HUES48 (cell line): ENCODE results near the gene NCLN.

ENCODE experiments used
- H3K27ac ChIP-seq: one replicate; pipeline ENCODE4 v1.7.0; 2013; ENCODE audit warnings: low read depth, low read length, inconsistent platforms
- H3K27me3 ChIP-seq: 2 replicates; pipeline ENCODE4 v1.6.1; 2013; ENCODE audit warnings: mild to moderate bottlenecking, low read length; ENCODE audit not compliant: control insufficient read depth, insufficient read depth
- H3K36me3 ChIP-seq: 2 replicates; pipeline ENCODE4 v1.6.1; 2013; ENCODE audit warnings: low read length; ENCODE audit not compliant: control insufficient read depth, insufficient read depth
- H3K4me1 ChIP-seq: 2 replicates; pipeline ENCODE4 v1.6.1; 2013; ENCODE audit warnings: mild to moderate bottlenecking, low read length; ENCODE audit not compliant: control insufficient read depth, insufficient read depth
- H3K4me3 ChIP-seq: 2 replicates; pipeline ENCODE4 v1.5.1; 2013; ENCODE audit warnings: mild to moderate bottlenecking, low read depth, low read length
- H3K9ac ChIP-seq: 2 replicates; pipeline ENCODE4 v1.6.1; 2013; ENCODE audit warnings: mild to moderate bottlenecking, low read depth, low read length, moderate library complexity
- H3K9me3 ChIP-seq: 2 replicates; pipeline ENCODE4 v1.6.1; 2013; ENCODE audit warnings: low read length; ENCODE audit not compliant: control insufficient read depth, insufficient read depth

The NCLN gene

DNA sequence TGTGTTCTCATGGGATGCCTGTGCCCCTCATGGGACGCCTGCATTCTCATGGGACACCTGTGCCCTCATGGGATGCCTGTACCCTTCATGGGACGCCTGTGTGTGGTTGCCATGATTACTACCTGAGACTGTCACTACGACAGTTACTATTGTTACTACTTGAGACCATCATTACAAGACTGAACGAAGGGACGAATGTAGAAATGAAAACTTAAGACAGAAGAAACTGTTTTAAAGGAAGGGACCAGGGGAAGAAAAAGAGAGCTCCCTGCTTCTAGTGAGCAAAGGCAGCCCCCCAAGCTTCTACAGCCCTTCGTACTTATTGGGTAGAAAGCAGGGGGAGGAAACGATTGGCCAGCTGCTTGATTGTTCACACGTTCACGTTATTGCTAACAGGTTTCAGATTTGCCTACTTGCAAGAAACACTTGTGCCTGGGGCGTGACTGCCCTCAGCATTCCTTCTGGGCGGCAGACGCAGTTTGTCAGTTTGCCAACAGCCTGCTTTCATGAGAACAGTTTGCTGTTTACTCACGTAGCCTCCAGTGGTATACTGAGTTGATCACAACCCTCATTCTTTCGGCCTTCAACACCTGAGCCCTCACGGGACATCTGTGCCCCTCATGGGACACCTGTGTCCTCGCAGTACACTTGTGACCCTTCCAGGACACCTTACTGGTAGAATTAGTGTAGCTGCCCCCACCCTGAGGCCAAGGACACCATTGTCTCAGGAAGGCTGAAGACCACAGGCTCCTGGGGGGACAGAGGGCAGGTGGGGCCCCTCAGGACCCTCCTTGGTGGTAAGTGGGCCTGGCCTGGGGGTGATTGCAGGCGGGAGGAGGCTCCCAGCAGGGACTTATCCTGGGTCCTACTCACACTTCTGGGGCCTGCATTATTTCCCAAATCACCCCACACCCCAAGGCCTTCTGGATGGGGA, 9.7 kb upstream of the NCLN start:
- Histone ChIP-seq H3K4me1 (no peaks in the 10 kb centered on the region), H3K9ac (no peak overlapping the region), H3K4me3 (no peak overlapping the region), H3K9me3 (no peaks in the 10 kb centered on the region), H3K36me3 (no peaks in the 10 kb centered on the region), H3K27ac (no peak overlapping the region), H3K27me3 (no peaks in the 10 kb centered on the region)

DNA sequence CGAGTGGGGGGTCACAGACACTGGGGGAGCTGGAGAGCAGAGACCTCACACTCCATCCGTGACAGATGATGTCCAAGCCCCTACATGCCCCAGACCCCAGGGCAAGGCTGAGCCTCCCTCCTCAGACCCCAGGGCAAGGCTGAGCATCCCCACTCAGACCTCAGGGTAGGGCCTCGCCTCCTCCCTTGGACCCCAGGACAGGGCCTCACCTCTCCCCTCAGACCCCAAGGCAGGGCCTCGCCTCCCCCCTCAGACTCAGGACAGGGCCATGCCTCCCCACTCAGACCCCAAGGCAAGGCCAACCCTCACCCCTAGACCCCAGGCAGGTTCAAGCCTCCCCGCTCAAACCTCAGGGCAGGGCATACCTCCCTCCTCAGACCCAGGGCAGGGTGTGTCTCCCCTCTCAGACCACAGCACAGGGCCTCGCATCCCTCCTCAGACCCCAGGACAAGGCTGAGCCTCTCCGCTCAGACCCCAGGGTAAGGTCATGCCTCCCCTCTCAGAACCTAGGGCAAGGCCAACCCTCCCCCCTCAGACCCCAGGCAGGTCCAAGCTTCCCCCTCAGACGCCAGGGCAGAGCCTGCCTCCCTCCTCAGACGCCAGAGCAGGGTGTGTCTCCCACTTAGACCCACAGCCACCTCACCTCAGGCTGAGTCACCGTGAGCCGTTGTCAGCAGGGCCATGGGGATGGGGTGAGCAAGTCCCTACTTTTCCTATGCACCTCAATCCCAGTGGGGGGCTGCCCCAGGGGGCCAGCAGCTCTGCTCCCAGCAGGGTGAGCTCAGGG, 8.8 kb upstream of the NCLN start:
- Histone ChIP-seq H3K27ac (no peak overlapping the region), H3K27me3 (no peaks in the 10 kb centered on the region), H3K4me3 (no peak overlapping the region), H3K9ac (no peak overlapping the region), H3K36me3 (no peaks in the 10 kb centered on the region), H3K4me1 (no peaks in the 10 kb centered on the region), H3K9me3 (no peaks in the 10 kb centered on the region)

DNA sequence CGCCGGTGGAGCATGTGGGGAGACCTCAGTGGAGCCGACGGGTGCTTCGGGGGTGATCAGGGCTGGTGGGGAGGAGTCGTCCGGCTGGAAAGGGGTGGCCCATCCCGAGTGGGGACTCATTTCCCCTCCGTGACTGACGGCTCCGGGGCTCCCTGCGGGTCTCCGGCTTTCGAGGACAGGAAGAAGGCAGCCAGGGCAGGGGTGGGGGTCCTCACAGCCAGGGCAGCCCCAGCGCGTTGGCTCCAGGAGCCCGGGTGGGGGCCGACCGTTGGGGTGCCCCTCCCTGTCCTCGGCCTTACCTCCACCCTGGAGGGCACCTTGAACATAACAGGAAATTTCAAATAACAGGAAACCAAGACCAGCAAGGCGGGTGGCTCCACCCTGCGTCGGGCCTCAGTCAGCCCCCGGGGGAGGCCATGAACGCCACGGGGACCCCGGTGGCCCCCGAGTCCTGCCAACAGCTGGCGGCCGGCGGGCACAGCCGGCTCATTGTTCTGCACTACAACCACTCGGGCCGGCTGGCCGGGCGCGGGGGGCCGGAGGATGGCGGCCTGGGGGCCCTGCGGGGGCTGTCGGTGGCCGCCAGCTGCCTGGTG, 7.3 kb upstream of the NCLN start, which contains the start of gene S1PR4:
Gene S1PR4, plus strand, starts transcription at position 393 of the 596 bp plus-strand sequence. Its CDS starts 24 bp downstream, at position 417.
- Histone ChIP-seq H3K4me1 (no peaks in the 10 kb centered on the region), H3K27ac (no peak within 1 kb of the TSS), H3K4me3 (no peak within 1 kb of the TSS), H3K9ac (no peak within 1 kb of the TSS), H3K27me3 (no peaks in the 10 kb centered on the region), H3K9me3 (no peaks in the 10 kb centered on the region), H3K36me3 (no peaks in the 10 kb centered on the region)

DNA sequence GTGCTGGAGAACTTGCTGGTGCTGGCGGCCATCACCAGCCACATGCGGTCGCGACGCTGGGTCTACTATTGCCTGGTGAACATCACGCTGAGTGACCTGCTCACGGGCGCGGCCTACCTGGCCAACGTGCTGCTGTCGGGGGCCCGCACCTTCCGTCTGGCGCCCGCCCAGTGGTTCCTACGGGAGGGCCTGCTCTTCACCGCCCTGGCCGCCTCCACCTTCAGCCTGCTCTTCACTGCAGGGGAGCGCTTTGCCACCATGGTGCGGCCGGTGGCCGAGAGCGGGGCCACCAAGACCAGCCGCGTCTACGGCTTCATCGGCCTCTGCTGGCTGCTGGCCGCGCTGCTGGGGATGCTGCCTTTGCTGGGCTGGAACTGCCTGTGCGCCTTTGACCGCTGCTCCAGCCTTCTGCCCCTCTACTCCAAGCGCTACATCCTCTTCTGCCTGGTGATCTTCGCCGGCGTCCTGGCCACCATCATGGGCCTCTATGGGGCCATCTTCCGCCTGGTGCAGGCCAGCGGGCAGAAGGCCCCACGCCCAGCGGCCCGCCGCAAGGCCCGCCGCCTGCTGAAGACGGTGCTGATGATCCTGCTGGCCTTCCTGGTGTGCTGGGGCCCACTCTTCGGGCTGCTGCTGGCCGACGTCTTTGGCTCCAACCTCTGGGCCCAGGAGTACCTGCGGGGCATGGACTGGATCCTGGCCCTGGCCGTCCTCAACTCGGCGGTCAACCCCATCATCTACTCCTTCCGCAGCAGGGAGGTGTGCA, 6.6 kb upstream of the NCLN start:
- Histone ChIP-seq H3K36me3 (no peaks in the 10 kb centered on the region), H3K27ac (no peak overlapping the region), H3K4me1 (no peaks in the 10 kb centered on the region), H3K4me3 (no peak overlapping the region), H3K27me3 (no peaks in the 10 kb centered on the region), H3K9ac (no peak overlapping the region), H3K9me3 (no peaks in the 10 kb centered on the region)

DNA sequence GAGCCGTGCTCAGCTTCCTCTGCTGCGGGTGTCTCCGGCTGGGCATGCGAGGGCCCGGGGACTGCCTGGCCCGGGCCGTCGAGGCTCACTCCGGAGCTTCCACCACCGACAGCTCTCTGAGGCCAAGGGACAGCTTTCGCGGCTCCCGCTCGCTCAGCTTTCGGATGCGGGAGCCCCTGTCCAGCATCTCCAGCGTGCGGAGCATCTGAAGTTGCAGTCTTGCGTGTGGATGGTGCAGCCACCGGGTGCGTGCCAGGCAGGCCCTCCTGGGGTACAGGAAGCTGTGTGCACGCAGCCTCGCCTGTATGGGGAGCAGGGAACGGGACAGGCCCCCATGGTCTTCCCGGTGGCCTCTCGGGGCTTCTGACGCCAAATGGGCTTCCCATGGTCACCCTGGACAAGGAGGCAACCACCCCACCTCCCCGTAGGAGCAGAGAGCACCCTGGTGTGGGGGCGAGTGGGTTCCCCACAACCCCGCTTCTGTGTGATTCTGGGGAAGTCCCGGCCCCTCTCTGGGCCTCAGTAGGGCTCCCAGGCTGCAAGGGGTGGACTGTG, 5.9 kb upstream of the NCLN start:
- Histone ChIP-seq H3K9ac (no peak overlapping the region), H3K4me3 (no peak overlapping the region), H3K36me3 (no peaks in the 10 kb centered on the region), H3K4me1 (no peaks in the 10 kb centered on the region), H3K27me3 (no peaks in the 10 kb centered on the region), H3K9me3 (no peaks in the 10 kb centered on the region), H3K27ac (no peak overlapping the region)

DNA sequence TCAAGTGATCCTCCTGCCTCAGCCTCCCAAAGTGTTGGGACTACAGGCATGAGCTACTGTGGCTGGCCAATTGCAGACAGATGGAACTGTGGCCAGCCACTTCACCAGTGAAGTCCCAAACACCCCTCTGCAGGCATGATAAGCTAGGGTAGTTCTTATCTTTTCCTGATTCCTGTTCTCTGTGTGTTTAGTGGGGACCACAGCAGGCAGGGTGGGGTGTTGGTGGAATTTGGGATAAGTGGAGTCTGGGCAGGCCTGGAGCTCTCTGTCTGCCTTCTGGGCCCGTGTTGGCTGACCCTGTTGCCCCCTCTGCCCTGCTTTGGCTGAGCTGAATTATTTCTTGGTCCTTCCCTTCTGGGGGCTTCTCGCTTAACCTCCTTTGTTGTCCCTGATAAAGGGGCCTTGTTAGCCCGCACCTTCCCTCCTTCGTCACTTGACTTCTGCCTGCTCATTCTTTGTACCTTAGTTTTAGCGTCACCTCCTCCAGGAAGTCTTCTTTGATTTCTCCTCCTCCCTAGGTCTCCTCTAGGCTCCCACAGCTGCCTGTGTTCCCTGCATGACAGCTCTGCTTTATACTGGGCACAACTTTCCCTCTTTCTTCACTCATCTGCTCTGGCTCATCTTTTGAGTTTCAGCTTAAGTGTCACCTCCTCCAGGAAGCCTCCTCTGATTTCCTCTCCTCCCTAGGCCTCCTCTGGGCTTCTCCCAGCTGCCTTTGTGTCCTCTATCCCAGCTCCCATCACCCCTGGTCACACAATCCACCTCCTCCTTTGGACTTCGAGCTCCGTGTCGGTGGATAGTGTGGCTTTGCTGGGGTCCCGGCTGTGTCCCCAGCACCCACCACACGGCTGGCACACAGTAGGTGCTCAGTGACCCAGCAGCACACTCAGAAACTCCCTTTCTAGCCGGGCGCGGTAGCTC, 1.7 kb upstream of the NCLN start:
- no peak overlapping the region for H3K9ac ChIP-seq
- peaks cover 5% of the 10 kb centered on the region; the same call in 1 of the 2 replicates for H3K36me3 ChIP-seq
- H3K4me3 ChIP-seq, result no peak overlapping the region

DNA sequence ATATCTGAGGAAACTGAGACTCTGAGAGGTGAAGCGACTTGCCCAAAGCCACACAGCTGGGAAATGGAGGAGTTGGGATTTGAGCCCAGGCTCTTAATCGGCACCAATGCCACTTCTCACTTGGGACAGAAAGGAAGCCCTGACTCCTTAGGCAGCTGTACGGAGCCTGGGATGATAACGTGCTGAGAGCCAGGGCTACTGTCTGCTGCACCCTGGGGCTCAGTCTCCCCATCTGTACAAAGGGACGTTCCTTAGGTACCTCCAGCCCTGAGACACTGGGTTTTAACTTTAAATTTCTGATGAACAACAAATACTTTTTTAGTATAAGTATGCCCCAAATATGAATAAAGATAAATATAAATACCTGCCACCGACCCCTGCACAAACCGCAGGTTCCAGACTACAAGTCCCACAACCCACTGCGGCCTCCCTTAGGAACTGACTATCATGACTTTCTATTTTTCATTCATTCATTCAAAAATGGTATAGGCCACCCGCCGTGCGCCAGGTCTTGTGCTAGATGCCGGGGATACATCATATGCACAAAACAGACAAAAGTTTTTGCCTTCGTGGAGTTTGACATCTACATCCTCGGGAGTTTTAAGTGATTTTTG, 776 bp upstream of the NCLN start:
- Histone ChIP-seq H3K9me3 (no peaks in the 10 kb centered on the region), H3K36me3 (peaks cover 9% of the 10 kb centered on the region; the same call in 1 of the 2 replicates), H3K4me1 (peaks cover 8% of the 10 kb centered on the region; the same call in 1 of the 2 replicates), H3K27me3 (no peaks in the 10 kb centered on the region), H3K27ac (peak overlapping the region; percentile 85), H3K9ac (no peak overlapping the region), H3K4me3 (peak overlapping the region; percentile 89)

More for the DNA sequence above, 1.7 kb upstream of the NCLN start:
- Histone ChIP-seq H3K27ac (no peak overlapping the region), H3K4me1 (peaks cover 8% of the 10 kb centered on the region; the same call in 1 of the 2 replicates), H3K9me3 (no peaks in the 10 kb centered on the region), H3K27me3 (no peaks in the 10 kb centered on the region)

DNA sequence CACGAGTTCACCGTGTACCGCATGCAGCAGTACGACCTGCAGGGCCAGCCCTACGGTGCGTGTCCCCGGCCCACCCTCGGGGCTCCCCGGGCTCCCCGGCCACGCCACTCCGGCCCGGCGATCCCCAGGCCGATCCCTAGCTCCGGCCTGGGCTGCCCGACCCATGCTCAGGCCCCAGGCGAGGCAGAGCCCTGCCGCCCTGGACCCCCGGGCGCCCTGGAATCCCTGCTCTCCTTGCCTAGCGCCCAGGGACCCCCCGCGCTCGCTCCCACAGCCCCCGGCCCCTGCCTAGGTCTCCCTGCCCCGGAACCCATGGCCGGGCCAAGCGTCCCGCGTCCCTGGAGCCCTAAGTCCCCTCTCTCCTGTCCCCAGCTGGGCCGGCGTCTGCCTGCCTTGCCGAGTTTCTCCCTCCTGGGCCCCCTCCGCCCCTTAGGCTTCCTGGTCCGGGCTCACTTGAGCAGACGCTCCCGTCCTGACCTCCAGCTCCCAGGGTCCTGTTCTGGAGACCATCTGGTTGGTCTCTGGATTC, 494 bp downstream of the NCLN start:
- H3K9me3 ChIP-seq, result no peaks in the 10 kb centered on the region
- peak overlapping the region; percentile 89 for H3K4me3 ChIP-seq
- peaks cover 9% of the 10 kb centered on the region; the same call in 1 of the 2 replicates for H3K36me3 ChIP-seq
- peak overlapping the region; percentile 46 for H3K27ac ChIP-seq
- peaks cover 8% of the 10 kb centered on the region; the same call in 1 of the 2 replicates for H3K4me1 ChIP-seq
- H3K9ac ChIP-seq, result peak overlapping the region; percentile 62
- H3K27me3 ChIP-seq, result no peaks in the 10 kb centered on the region
